ENCODE measurements around the gene CD34. TPM values are rescaled to one million over a fixed set of nuclear protein-coding genes. Genes with fewer than 3 reads are reported as not detected.

CD34 gene
- total and polyA plus RNA-seq, 7 experiments from 2014 or later: 0.02 to 3.4 (median 0.39) TPM; not detected in 3

- ATAC-seq (no peak), DNase-seq (no peak)
- Histone ChIP-seq H3K4me1 (ENCODE audit: control insufficient read depth in 2 of 2, insufficient read depth in 2 of 2, low read length in 2 of 2) (no peaks in the 10 kb centered on the region), H3K9me3 (ENCODE audit: control insufficient read depth in 2 of 3, low read length in 3 of 3) (no peaks in the 10 kb centered on the region), H3K36me3 (ENCODE audit: control insufficient read depth in 2 of 3, insufficient read depth in 3 of 3, low read length in 3 of 3) (no peaks in the 10 kb centered on the region), H3K27ac (ENCODE audit: low read depth, low read length) (no peak overlapping the region), H3K27me3 (ENCODE audit: control insufficient read depth in 2 of 2, insufficient read depth in 2 of 2, low read length in 2 of 2) (no peaks in the 10 kb centered on the region), H3K4me3 (ENCODE audit: low read length) (no peak overlapping the region)
- ChIA-PET POLR2A (no interaction called here), CTCF (no interaction called here)
- Mint-ChIP-seq H3K36me3 (no peaks in the 10 kb centered on the region), H3K27ac (no peak overlapping the region), H3K4me1 (peaks cover 0 to 6% (median 0%) of the 10 kb centered on the region in 7 donors), H3K27me3 (peaks cover 25 to 67% (median 30%) of the 10 kb centered on the region in 5 donors), H3K9me3 (no peaks in the 10 kb centered on the region), H3K4me3 (no peak overlapping the region)
- intact Hi-C loops (cut with micrococcal nuclease): no loop called here
Observed at GRCh38 chr1:207921321-207921720, 10.4 kb upstream of the CD34 start.

GRCh38 chr1:207920444-207921021 is 9.6 kb upstream of the CD34 start:
- Histone ChIP-seq H3K9me3 (ENCODE audit: control insufficient read depth in 2 of 3, low read length in 3 of 3) (no peaks in the 10 kb centered on the region), H3K27me3 (ENCODE audit: control insufficient read depth in 2 of 2, insufficient read depth in 2 of 2, low read length in 2 of 2) (no peaks in the 10 kb centered on the region), H3K4me3 (ENCODE audit: low read length) (no peak overlapping the region), H3K4me1 (ENCODE audit: control insufficient read depth in 2 of 2, insufficient read depth in 2 of 2, low read length in 2 of 2) (no peaks in the 10 kb centered on the region), H3K36me3 (ENCODE audit: control insufficient read depth in 2 of 3, insufficient read depth in 3 of 3, low read length in 3 of 3) (no peaks in the 10 kb centered on the region), H3K27ac (ENCODE audit: low read depth, low read length) (no peak overlapping the region)
- Mint-ChIP-seq H3K4me1 (peaks cover 0 to 6% (median 0%) of the 10 kb centered on the region in 7 donors), H3K9me3 (no peaks in the 10 kb centered on the region), H3K4me3 (no peak overlapping the region), H3K27me3 (peaks cover 27 to 67% (median 30%) of the 10 kb centered on the region in 5 donors), H3K27ac (no peak overlapping the region), H3K36me3 (no peaks in the 10 kb centered on the region)
- ATAC-seq (no peak), DNase-seq (no peak)
- ChIA-PET CTCF (no interaction called here), POLR2A (interaction anchor here (0.8 kb wide), 1 partner anchor 43 kb away, joined by 3 read pairs; no protein-coding TSS in a partner anchor)
- intact Hi-C loops (cut with micrococcal nuclease): no loop called here

- Mint-ChIP-seq H3K27ac (no peak overlapping the region), H3K36me3 (no peaks in the 10 kb centered on the region), H3K9me3 (no peaks in the 10 kb centered on the region), H3K27me3 (peaks cover 28 to 66% (median 35%) of the 10 kb centered on the region in 5 donors), H3K4me3 (no peak overlapping the region), H3K4me1 (peaks cover 0 to 6% (median 0%) of the 10 kb centered on the region in 7 donors)
- H3K27ac ChIP-seq (ENCODE audit: low read depth, low read length): no peak overlapping the region
- intact Hi-C loops (cut with micrococcal nuclease): no loop called here
- no peaks in the 10 kb centered on the region for H3K4me1 ChIP-seq (ENCODE audit: control insufficient read depth in 2 of 2, insufficient read depth in 2 of 2, low read length in 2 of 2)
- ATAC-seq: no peak
- CTCF ChIA-PET: no interaction called here
- no peak for DNase-seq
- no peaks in the 10 kb centered on the region for H3K9me3 ChIP-seq (ENCODE audit: control insufficient read depth in 2 of 3, low read length in 3 of 3)
- no peaks in the 10 kb centered on the region for H3K27me3 ChIP-seq (ENCODE audit: control insufficient read depth in 2 of 2, insufficient read depth in 2 of 2, low read length in 2 of 2)
- H3K36me3 ChIP-seq (ENCODE audit: control insufficient read depth in 2 of 3, insufficient read depth in 3 of 3, low read length in 3 of 3): no peaks in the 10 kb centered on the region
- POLR2A ChIA-PET: interaction anchor here (1.3 kb wide), 1 partner anchor 12 kb away, joined by 3 read pairs; no protein-coding TSS in a partner anchor
- no peak overlapping the region for H3K4me3 ChIP-seq (ENCODE audit: low read length)
Observed at GRCh38 chr1:207919523-207920170, 8.7 kb upstream of the CD34 start.

- no peak overlapping the region for H3K27ac Mint-ChIP-seq
- H3K9me3 ChIP-seq (ENCODE audit: control insufficient read depth in 2 of 3, low read length in 3 of 3): no peaks in the 10 kb centered on the region
- no peaks in the 10 kb centered on the region for H3K36me3 Mint-ChIP-seq
- H3K4me3 Mint-ChIP-seq: no peak overlapping the region
- intact Hi-C loops (cut with micrococcal nuclease): no loop called here
- H3K27me3 ChIP-seq (ENCODE audit: control insufficient read depth in 2 of 2, insufficient read depth in 2 of 2, low read length in 2 of 2): no peaks in the 10 kb centered on the region
- ATAC-seq: no peak
- no peaks in the 10 kb centered on the region for H3K9me3 Mint-ChIP-seq
- no peak overlapping the region for H3K27ac ChIP-seq (ENCODE audit: low read depth, low read length)
- H3K27me3 Mint-ChIP-seq: peaks cover 29 to 64% (median 43%) of the 10 kb centered on the region in 5 donors
- ChIA-PET POLR2A (interaction anchor here (1.3 kb wide), 1 partner anchor 11 kb away, joined by 3 read pairs; no protein-coding TSS in a partner anchor), CTCF (interaction anchor here (0.9 kb wide), 1 partner anchor 22 kb away, joined by 3 read pairs; no protein-coding TSS in a partner anchor)
- no peak for DNase-seq
- no peaks in the 10 kb centered on the region for H3K4me1 ChIP-seq (ENCODE audit: control insufficient read depth in 2 of 2, insufficient read depth in 2 of 2, low read length in 2 of 2)
- H3K36me3 ChIP-seq (ENCODE audit: control insufficient read depth in 2 of 3, insufficient read depth in 3 of 3, low read length in 3 of 3): no peaks in the 10 kb centered on the region
- H3K4me1 Mint-ChIP-seq: peaks cover 0 to 4% (median 0%) of the 10 kb centered on the region in 7 donors
- no peak overlapping the region for H3K4me3 ChIP-seq (ENCODE audit: low read length)
Observed at GRCh38 chr1:207918581-207918980, 7.7 kb upstream of the CD34 start.

- Histone ChIP-seq H3K9me3 (ENCODE audit: control insufficient read depth in 2 of 3, low read length in 3 of 3) (no peaks in the 10 kb centered on the region), H3K36me3 (ENCODE audit: control insufficient read depth in 2 of 3, insufficient read depth in 3 of 3, low read length in 3 of 3) (no peaks in the 10 kb centered on the region), H3K4me3 (ENCODE audit: low read length) (no peak overlapping the region), H3K4me1 (ENCODE audit: control insufficient read depth in 2 of 2, insufficient read depth in 2 of 2, low read length in 2 of 2) (no peaks in the 10 kb centered on the region), H3K27me3 (ENCODE audit: control insufficient read depth in 2 of 2, insufficient read depth in 2 of 2, low read length in 2 of 2) (no peaks in the 10 kb centered on the region), H3K27ac (ENCODE audit: low read depth, low read length) (no peak overlapping the region)
- Mint-ChIP-seq H3K36me3 (no peaks in the 10 kb centered on the region), H3K9me3 (no peaks in the 10 kb centered on the region), H3K4me1 (peaks cover 0 to 4% (median 0%) of the 10 kb centered on the region in 7 donors), H3K27me3 (peaks cover 28 to 64% (median 43%) of the 10 kb centered on the region in 5 donors), H3K4me3 (no peak overlapping the region), H3K27ac (no peak overlapping the region)
- DNase-seq (no peak), ATAC-seq (no peak)
- ChIA-PET POLR2A (no interaction called here), CTCF (interaction anchor here (0.9 kb wide), 1 partner anchor 21 kb away, joined by 3 read pairs; no protein-coding TSS in a partner anchor)
- intact Hi-C loops (cut with micrococcal nuclease): no loop called here
Observed at GRCh38 chr1:207918011-207918410, 7.1 kb upstream of the CD34 start.

GRCh38 chr1:207917080-207917479 is 6.2 kb upstream of the CD34 start:
- H3K36me3 ChIP-seq (ENCODE audit: control insufficient read depth in 2 of 3, insufficient read depth in 3 of 3, low read length in 3 of 3): no peaks in the 10 kb centered on the region
- H3K9me3 Mint-ChIP-seq: no peaks in the 10 kb centered on the region
- no peak overlapping the region for H3K27ac ChIP-seq (ENCODE audit: low read depth, low read length)
- no peak overlapping the region for H3K4me3 Mint-ChIP-seq
- no peaks in the 10 kb centered on the region for H3K4me1 ChIP-seq (ENCODE audit: control insufficient read depth in 2 of 2, insufficient read depth in 2 of 2, low read length in 2 of 2)
- no peaks in the 10 kb centered on the region for H3K36me3 Mint-ChIP-seq
- H3K27me3 ChIP-seq (ENCODE audit: control insufficient read depth in 2 of 2, insufficient read depth in 2 of 2, low read length in 2 of 2): no peaks in the 10 kb centered on the region
- POLR2A ChIA-PET: no interaction called here
- intact Hi-C loops (cut with micrococcal nuclease): no loop called here
- DNase-seq (no peak), ATAC-seq (no peak)
- H3K4me1 Mint-ChIP-seq: peaks cover 0 to 2% (median 0%) of the 10 kb centered on the region in 7 donors
- H3K27ac Mint-ChIP-seq: no peak overlapping the region
- CTCF ChIA-PET: no interaction called here
- no peaks in the 10 kb centered on the region for H3K9me3 ChIP-seq (ENCODE audit: control insufficient read depth in 2 of 3, low read length in 3 of 3)
- H3K27me3 Mint-ChIP-seq: peaks cover 29 to 68% (median 50%) of the 10 kb centered on the region in 5 donors
- no peak overlapping the region for H3K4me3 ChIP-seq (ENCODE audit: low read length)
